ENCODE results near the gene MALL.
"Not testable (repeated sequence)": the region's sequence is repeated elsewhere in the genome, so short reads cannot be mapped to it uniquely, and the experiment has no call there.

DNA sequence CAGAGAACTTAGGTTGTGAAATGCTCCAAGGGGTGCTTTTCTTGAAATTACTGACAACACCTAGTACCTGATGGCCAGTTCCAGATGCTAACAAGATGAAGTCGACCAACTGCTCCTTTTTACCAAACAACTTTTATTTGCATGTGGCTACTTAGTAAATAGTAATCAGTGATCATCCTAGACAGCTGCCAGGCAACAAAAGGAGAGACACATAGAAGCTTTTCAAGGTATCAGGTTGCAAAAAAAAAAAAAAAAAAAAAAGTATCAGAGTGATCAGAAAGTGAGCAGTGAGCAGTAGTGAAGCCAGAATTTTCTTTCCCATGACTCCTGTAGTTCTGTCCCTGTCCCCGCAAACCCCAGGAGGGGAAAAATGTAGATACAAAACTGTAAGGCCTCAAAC lies 31.9 kb downstream of the MALL start:
- not testable (repeated sequence) for TF ChIP-seq RFX5 (IDR thresholded peaks at IDR 0.05); PHF8 (IDR thresholded peaks at IDR 0.05; ENCODE audit: borderline replicate concordance, low read depth); E2F6 (IDR thresholded peaks at IDR 0.05; ENCODE audit: borderline replicate concordance, low read depth); MAZ (IDR thresholded peaks at IDR 0.05; ENCODE audit: borderline replicate concordance, low read depth, low read length); EHMT2 (IDR thresholded peaks at IDR 0.05; ENCODE audit: low read depth); POLR2A (IDR thresholded peaks at IDR 0.05; ENCODE audit: low read length); CTCF (IDR thresholded peaks at IDR 0.05); FOSL2 (IDR thresholded peaks at IDR 0.05); FOSL2 (CRISPR knock-in tag; IDR thresholded peaks at IDR 0.05); RAD21 (conservative IDR thresholded peaks at IDR 0.05 in 1 of 2, IDR thresholded peaks at IDR 0.05 in 1 of 2); USF2 (IDR thresholded peaks at IDR 0.05)
- TF ChIP-seq, protein P1, sequence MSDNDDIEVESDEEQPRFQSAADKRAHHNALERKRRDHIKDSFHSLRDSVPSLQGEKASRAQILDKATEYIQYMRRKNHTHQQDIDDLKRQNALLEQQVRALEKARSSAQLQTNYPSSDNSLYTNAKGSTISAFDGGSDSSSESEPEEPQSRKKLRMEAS (IDR thresholded peaks at IDR 0.05), result not testable (repeated sequence)

All from A549 (cell line).